ENCODE results near the gene C4orf17.
A peak's percentile ranks its signal among the peaks of the same experiment; 100 is the strongest.

The C4orf17 gene

DNA sequence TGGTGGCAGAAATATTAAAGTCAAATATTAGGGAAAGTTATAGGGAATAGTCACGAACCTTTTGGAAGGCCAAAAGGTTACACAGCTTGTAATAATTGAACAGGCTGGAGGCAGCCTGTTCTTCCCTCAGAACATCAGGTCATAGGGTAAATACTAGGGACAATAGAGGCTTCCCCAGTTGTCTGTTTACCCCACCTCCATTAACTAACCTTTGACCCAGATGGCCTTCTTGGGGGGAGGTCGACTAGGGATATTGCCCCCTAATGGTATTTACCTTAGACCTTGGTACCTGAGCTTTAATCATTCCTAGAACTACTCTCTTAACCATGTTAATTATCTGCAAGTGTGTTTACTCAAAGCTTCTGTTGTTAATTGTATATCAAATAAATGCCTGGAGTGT lies 26.0 kb downstream of the C4orf17 start:
- DNase-seq (ENCODE audit: low read depth in 3 of 3) = no peak

DNA sequence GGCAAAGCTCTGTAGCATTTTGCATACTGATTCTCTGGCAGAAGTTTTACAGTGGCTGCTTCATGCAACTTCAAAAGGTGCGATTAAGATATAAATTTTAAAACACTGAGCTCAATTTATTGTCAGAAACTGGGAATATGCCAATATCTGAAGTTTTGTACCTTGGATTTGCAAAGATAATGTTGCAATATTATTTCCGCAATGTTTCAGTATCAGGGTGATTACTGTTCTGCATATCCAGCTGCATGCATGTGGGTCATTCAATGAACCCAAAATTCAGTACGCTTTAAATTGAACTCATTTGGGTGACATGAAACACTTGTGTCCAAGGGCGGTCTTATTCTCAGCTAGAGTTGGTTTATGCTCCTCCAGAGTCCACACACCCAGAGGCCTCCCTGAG lies 26.9 kb downstream of the C4orf17 start:
- no peak for DNase-seq (ENCODE audit: low read depth in 3 of 3)

DNA sequence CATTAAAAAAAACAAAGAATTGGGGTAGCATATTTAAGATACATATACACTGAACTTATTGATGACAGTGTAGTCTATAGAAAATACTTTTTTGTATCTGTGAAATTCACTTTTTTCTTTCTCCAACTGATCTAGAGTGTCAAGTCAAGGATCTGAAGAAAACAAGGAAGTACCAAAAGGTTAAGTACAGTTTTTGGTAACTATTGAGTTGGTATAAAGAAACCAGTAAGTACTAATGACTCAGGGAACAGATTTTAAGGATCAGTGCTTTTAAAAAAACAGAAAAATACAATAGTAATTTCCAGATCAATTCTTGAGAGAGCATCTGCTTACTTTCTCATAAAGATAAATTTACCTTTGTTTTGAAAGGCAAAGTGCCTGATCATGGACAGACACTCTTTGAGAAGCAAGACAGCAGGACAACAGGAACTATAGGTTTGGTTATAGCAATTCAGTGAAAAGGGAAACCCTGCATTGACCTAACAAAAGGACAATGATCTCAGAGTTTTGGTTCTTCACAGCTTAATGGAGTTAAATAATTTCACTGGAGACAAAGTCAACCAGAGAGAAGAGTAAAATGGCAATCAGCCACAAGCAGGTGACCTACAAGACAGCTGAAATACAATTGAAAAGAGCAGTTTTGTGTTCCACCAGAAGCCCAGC lies 29.6 kb downstream of the C4orf17 start:
- DNase-seq (ENCODE audit: low read depth in 3 of 3) = no peak

DNA sequence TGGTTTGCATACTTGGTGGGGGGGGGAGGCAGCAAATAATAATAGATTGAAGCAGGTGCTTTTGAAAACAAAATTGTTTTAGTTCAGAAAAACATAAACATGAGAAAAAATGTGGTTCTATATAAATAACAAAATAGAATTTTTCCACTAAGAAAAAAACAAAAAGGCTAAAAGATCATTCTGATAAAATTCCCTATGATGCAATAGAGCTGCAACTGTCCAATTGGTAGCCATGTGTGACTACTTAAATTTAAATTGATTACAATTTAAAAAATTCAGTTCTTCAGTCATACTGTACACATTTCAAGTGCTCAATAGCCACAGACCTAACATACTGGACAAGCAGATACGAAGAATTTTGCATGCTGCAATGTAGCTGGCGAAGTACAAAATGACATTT lies 42.1 kb downstream of the C4orf17 start:
- DNase-seq (ENCODE audit: low read depth in 3 of 3) = no peak

DNA sequence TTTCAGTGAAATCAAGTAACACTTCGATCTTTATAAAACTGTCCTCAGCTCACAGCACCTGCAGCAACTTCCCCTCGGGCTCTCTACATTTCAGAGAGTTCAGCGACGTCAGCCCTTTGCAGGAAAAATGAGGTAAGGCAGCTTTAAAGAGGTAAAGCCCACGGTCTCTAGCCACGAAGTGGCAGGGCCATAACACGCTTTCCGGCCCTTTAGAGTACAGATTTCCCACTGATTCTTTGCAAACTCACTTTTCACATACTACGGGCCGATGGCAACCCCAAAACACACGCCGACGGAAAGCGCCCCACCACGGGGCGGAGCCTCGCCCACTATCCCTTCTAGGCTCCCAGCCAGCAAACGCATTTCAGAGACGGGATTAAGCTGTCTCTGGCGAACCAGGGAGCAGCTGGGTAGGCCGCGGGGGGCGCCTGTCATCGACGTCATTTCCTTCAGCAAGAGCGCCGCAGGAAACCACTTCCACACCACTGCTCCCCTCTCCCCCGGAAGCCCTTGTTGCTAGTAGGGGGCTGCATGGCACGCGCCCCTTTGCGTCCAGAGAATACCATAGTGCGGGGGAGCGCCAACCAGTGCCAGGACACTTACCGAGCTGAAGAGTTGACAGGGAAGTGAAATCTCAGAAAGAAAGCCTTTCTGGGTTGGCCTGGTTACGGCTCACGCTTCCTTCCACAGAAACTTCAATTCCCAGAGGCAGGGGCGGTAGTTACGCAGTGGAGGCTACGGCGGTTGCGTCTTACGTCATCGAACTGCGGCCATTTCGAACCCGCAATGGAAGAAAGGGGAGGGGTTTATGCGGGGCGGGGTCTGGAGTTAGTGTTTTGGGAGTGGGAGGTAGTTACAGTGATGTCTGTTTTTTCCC lies 52.7 kb downstream of the C4orf17 start, which contains the start of gene TRMT10A:
TRMT10A (minus strand) TSS at position 730 of the 877 bp plus-strand sequence. CDS start 4,701 bp downstream, outside the sequence.
- DNase-seq (ENCODE audit: low read depth in 3 of 3) = peak; percentile 91 to 93 (median 92)

DNA sequence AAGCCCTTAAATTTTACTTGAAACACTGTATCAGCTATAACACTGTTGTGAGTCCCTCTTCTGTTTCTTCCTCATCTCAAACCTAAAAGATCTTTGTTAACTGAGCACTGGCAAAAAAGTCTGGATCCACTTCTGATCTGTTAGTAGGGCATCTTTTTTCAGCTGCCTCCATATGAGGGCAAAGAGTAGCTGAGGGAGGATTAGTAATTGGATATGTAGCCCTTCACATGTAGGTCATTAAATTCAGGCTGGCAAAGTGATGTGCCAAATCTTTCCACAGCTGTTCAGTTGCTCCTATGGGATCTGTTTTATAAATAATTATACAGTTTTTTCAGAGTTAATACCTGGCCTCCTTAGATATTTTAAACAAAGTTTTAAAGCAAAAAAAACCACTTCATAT lies 54.1 kb downstream of the C4orf17 start:
- no peak for DNase-seq (ENCODE audit: low read depth in 3 of 3)

DNA sequence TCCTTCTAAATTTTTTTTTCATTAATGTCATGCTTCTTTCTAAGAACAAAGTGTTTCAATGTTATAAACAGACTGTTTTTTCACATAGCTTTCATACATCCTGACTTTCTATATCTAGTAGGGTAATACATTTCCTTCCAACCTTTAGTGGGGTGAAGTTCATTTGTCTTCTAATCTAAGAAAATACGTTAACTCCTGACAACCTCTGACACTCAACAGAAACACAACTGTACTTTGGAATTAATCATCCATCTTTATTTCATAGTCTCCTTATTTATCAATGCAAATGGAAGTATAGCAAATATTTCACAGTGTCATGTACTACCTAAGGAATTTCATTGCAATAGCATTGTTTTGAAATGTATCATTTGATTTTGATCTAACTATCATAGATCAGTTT lies 61.1 kb downstream of the C4orf17 start:
- DNase-seq (ENCODE audit: low read depth in 3 of 3) = no peak

DNA sequence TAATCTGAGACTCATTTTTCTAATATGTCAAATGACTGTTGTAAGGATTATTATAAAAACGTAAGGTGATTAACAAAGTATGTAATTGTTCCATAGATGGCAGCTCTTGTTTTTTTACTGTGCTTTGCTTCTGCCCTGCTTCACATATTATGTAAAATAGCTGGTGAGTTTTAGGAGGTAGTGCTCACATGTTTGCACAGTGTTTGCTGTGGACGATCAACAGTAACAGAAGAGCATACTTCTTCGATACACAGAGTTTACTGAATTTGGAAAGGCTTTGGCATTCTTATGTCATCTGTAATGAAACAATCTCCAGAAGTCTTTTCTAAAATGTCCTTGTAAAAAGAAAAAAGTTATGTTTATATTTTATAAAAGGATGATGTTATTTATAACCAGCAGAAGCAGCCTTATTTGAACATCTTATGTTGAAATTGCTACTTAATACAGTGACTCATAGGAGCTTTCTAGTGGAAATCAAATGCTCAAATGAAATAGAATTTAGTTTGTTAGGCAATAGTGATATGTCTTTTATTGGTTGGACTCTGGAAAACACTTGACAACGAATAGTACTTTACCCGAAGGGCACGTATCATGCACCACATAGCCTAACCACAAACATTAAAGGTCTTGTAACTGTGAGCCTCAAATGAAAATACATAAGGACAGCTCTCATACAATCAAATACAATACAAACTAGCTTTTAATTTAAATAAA lies 61.9 kb downstream of the C4orf17 start:
- no peak for DNase-seq (ENCODE audit: low read depth in 3 of 3)

DNA sequence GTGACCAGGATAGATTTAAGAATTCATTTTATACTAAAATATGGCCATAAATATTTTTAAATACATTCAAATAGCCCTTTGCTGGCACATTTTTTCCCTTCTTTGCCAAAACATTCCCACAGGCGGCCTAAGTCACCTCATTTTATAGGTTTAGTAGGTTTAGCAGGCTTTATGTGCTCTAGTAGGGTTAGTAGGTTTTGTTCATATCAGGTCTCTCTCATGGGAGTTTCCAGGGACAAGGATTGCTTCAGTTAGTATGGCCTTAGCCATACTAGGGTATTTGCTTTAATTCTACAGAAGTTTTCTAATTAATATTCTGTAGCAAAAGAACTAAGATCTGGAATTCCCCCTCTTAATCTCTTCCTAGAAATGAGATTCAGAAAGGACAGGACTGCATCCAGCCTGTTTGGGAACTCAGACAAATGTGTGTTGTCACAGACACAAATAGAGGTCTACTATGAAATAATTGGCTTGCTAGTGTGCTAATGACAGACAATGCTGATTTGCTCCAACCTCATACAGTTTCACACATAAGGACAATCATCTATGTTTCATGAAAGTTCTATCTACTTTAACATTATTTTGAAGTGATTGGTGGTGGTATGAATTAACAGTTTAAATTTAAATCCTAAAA lies 63.0 kb downstream of the C4orf17 start:
- no peak for DNase-seq (ENCODE audit: low read depth in 3 of 3)

DNA sequence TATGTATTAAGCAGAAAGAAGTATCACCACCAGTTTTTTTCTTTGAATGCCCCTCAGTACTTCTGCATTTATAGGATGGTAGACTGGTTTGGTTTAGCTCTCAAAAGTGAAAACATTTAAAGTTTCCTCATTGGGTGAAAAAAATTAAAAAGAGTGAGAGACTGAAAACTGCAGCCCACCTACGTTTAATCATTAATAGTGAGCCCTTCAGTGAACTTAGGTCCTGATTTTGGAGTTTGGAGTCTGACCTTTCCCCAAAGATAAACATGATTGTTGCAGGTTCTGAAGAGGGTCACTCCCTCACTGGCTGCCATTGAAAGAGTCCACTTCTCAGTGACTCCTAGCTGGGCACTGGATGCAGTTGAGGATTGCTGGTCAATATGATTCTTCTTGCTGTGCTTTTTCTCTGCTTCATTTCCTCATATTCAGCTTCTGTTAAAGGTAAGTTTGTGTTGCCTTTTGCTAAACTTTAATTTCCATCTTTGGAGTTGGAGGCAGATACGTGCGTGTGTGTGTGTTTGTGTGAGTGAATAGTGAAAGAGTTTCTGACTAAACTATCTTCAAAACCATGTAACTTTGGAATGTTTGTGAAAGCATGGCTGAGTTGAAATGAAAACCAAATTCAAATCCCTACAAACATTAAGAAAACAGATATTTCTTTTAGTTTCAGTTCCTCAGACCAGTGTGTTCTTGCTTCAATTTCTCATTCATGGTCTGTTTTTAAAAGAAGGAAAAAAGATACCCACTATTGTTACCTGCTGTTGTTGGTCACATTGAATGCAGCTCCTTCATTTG lies 63.9 kb downstream of the C4orf17 start, which contains the start of gene MTTP:
MTTP (plus strand) TSS at position 295 of the 795 bp plus-strand sequence; CDS start at position 381, 86 bp downstream.
- DNase-seq (ENCODE audit: low read depth in 3 of 3) = no peak

DNA sequence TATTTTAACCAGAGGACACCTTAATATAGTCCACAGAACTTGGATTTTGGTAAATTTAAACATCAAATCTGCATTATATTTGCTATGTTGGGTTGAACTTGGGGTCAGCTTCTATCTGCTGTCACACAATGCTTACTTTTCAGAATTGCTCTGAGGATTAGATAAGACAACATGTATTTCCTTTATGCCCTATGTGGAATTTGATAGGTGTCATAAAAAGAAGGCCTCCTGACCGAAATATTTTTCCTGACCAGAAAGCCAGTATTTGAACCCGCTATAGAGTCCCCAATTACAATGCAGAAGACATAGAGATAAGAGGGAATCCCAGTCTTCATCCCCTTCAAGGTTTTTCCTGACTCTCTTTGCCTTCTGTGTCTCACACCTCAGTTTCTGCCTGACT lies 67.9 kb downstream of the C4orf17 start:
- DNase-seq (ENCODE audit: low read depth in 3 of 3) = no peak

DNA sequence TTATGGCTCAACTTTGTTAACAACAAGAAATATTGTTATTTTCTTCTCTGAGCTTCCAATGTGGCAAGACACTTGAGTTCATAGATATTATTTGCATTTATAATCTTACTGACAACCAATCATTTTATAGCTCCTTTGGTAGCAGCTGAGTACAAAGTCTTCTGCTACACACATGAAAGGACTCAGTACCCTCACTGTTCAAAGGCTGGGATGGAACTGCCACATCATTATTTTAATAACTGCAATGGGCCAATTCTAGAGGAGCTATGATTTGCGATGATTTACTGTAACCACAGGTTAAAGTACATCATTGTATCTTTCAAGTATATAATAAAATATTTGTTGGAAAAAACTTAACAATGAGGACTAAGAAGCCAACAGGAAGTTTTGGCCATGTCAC lies 74.7 kb downstream of the C4orf17 start:
- DNase-seq (ENCODE audit: low read depth in 3 of 3) = no peak

DNA sequence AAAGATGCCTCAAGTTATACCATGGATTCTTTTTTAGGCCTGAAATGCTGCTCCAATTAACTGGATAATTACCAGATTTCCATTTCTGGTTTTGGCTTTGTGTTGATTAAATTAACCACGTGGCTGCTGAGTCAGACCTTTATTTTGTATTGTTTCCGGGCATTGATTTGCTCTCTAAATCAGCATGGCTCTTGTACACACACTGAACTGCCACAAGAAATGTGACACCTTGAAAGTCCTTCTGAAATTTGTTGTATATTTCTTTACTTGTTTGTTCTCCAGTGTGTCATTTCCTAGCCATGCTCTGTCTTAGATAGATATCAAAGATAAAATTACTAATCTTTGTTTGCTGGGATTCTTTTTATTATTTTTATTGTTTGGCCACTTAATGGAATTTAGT lies 75.5 kb downstream of the C4orf17 start:
- no peak for DNase-seq (ENCODE audit: low read depth in 3 of 3)

DNA sequence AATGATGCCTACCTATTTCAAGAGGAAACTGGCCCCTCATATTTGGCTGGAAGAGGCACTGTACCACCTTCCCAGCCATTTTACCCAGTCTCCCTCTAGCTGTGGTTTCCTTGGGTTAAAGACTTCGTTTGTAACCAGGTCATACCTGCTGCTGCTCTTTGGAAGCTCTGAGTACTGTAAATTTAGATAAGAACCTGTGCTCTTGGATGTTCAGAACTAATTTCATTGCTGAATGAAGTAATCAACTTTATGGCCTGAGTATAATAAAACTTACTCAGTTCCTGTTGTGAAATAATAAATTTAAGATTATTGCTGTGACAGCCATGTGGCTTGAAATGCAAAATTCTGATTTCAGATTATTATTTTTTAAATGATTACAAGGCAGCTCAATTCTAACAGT lies 76.0 kb downstream of the C4orf17 start:
- no peak for DNase-seq (ENCODE audit: low read depth in 3 of 3)

DNA sequence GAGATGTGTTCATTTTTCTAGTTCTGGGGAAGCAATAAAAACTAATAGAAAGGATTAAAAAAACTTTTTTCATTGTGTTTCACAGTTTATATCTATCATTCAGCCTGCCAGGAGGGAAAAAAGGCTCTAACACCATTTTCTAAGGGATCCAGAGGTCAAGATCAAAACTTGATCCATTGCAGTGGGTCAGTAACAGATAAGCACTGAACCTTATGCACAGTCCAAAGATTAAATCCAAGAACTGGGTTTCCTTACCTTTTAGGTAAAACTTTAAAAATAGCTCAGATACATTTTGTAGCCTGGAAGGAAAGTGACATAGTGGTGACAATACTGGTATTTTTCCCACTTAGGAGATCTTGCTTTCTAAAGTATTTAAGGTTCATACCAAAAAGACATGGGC lies 76.5 kb downstream of the C4orf17 start:
- DNase-seq (ENCODE audit: low read depth in 3 of 3) = no peak

DNA sequence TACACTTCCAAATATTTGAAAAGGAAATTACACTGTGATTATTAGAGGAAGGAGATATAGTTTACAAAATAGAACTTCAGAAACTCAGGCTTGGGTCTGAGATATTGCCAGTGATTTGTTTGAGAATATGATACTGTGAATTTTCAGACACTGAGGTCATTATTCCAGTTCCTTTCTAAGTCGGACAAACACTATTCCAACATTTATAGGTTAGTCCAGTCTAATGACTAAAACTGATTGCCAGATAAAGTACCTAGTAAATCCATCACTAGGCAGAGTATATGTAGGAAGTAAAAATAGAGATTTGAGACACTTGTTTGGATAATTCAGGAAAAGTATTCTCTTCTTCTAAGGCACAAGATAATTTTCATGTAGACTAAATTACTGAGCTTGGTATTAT lies 77.0 kb downstream of the C4orf17 start:
- no peak for DNase-seq (ENCODE audit: low read depth in 3 of 3)

DNA sequence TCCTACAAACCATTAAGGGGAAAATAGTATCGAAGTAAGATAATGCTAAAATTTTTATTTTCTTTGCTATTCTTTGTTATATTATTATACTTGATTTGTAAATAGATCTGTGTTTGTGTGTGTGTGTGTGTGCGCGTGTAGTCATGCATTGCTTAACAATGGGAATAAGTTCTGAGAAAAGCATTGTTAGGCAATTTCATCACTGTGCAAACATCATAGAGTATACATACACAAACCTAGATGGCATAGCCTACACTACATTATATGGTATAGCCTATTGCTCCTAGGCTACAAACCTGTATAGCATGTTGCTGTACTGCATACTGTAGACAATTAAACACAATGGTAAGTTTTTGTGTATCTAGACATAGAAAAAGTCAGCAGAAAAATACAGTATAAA lies 80.9 kb downstream of the C4orf17 start:
- no peak for DNase-seq (ENCODE audit: low read depth in 3 of 3)
